Activated naive CD4-positive, alpha-beta T cell treated with anti-CD3 and anti-CD28 coated beads, Interleukin-2, amount 50 U/mL, for 72 hours (primary cell): ENCODE results near the gene HUNK. TPM values are rescaled to one million over a fixed set of nuclear protein-coding genes. Genes with fewer than 3 reads are reported as not detected.

ENCODE experiments used
- ATAC-seq, 2 donors: fragments of 150-1000 bp; cut with Tn5 transposase; 2 replicates each; pipeline ENCODE4 v1.10.0; 2021; ENCODE audit warnings: mild to moderate bottlenecking in 2 of 2, moderate library complexity in 2 of 2
- DNase-seq, 2 donors: peaks; one replicate each; pipeline ENCODE4 v3.0.0; 2021 to 2022; ENCODE audit warnings: low spot score in 2 of 2
- H3K27ac Mint-ChIP-seq, 2 donors: one replicate each; pipeline ENCODE4 v1.8.0; 2022; ENCODE audit warnings: mild to moderate bottlenecking in 2 of 2, mixed read lengths in 2 of 2
- H3K36me3 Mint-ChIP-seq, 2 donors: one replicate each; pipeline ENCODE4 v1.8.0; 2022; ENCODE audit warnings: mixed read lengths in 2 of 2
- H3K9me3 Mint-ChIP-seq, 2 donors: one replicate each; pipeline ENCODE4 v1.8.0; 2022; ENCODE audit warnings: mixed read lengths in 2 of 2
- total RNA-seq, 2 donors: library from RNA; stranded (reverse); gene quantifications; one replicate each; pipeline ENCODE4 v1.2.3, GENCODE V29; 2022

HUNK gene
- total RNA-seq, 2 donors from 2014 or later: 0.23 TPM; not detected in 1

DNA sequence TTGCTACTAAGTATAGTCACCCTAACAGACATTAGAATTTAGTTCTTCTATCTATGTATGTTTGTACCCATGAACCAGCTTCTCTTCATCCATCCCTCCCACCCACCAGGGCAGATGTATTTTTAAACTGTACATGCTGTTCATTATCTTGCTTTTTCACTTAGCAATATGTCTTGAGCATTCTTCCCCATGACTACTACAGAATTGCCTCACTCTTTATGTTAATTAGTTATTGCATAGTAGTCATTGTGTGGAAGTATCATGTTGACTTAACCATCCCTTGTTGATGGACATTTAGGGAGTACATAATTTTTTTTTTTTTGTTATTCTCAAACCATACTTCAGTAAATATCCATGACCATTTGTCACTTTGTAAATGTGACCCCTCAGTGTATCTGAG, 9.9 kb downstream of the HUNK start:
- no peak for ATAC-seq
- DNase-seq: no peak
- Mint-ChIP-seq H3K9me3 (no peaks in the 10 kb centered on the region), H3K36me3 (no peaks in the 10 kb centered on the region), H3K27ac (no peak overlapping the region)

DNA sequence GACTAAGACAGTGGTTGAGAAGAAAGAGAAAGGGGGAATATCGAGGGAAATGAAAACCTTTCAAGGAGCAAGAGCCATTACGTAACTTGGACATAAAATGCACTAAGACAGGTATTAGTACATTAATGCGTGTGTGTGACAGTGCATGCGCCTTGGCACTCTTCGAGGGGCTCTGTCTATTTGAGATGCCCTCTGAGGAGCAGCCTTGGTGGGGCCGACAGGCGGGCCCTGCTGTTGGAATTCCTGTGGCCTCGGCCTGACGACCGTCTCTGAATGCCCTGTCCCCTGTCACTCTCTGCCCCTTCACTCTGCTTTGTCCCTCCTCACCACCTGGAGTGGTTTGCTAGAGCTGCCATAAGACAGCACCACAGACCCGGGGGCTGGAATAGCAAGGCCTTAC, 12.3 kb downstream of the HUNK start:
- Mint-ChIP-seq H3K9me3 (no peaks in the 10 kb centered on the region), H3K36me3 (no peaks in the 10 kb centered on the region), H3K27ac (no peak overlapping the region)
- DNase-seq (no peak), ATAC-seq (no peak)

DNA sequence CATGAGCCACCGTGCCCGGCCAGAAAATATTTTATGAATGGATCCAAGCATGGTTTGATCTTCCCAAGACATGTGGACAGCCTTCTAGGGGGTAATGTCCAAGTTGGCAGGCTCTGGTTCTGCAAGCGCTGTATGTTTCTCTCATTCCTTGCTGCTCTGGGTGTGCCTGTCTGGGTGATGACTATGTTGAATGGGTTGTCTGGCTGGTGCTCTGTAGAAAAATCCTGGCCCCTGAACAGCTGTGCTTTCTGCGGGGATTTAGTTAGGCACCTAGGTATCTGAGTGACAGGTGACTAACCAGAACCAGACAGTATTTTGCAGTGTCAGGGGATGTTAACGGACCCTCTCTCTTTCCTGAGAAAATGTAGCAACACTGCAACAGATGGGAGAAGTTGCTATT, 14.1 kb downstream of the HUNK start:
- H3K36me3 Mint-ChIP-seq: no peaks in the 10 kb centered on the region

DNA sequence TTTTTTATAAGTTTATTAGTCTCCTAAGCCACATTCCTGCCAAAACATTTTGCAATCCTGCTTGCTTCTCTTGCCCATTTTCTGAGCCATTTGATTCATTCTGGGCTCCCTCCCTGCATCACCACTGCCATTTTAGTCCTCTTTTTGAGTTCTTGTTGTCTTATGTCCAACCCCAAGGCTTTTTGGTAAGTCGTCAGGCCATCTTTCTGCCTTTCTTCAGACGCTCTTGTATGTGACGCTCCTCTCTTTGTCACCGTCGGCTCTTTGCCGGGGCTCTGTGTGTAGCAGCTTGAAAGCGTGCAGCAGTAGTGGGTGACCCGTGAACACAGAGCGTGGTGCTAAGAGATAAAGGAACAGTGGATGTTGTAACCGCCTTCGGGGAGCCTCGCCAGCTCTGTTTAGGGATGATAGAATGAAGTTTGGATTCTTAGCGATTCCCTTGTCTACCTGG, 14.6 kb downstream of the HUNK start:
- no peak for DNase-seq
- no peak overlapping the region for H3K27ac Mint-ChIP-seq
- no peaks in the 10 kb centered on the region for H3K36me3 Mint-ChIP-seq
- ATAC-seq: no peak
- no peaks in the 10 kb centered on the region for H3K9me3 Mint-ChIP-seq

More for the DNA sequence above, 14.1 kb downstream of the HUNK start:
- DNase-seq (no peak), ATAC-seq (no peak)
- Mint-ChIP-seq H3K27ac (no peak overlapping the region), H3K9me3 (no peaks in the 10 kb centered on the region)

DNA sequence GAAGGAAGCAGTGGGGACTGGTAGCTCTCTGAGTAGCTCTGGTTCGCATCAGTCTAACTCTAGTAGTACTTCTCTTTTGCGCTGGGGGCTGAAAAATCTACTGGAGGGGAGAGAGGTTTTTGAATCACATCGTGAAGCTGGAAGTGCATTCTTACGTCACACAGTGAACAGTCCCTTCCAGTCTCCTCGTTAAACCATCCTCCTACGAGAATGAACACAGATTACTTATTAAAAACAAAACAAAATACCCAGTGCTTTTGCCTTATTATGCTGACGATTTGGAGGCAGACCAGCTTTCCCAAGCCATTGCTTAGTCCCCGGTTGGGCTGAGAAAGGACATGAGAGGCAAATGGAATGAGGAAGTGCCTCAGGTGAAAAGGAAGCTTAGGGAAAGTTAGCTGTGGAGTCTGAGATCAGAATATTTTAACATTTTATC, 16.1 kb downstream of the HUNK start:
- no peaks in the 10 kb centered on the region for H3K36me3 Mint-ChIP-seq
- DNase-seq (no peak), ATAC-seq (no peak)
- H3K27ac Mint-ChIP-seq: no peak overlapping the region
- no peaks in the 10 kb centered on the region for H3K9me3 Mint-ChIP-seq

DNA sequence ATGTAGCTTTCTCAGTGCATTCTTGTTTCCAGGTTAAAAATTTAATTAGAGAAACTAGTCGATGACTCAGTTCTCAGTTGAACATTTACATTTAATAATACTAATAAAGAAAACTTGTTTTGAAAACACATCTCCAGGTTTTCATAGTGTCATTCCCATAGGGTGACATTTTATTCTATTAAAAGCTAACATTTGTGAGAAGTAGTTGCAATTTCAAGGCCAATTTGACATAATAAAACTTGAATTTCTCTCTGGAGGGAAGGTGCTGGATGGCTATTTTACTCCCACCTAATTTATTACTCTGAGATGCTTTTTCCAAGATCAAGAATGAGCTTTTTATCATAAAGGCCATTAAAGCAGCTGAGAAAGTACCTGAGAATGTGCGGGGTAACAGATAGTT, 16.6 kb downstream of the HUNK start:
- Mint-ChIP-seq H3K9me3 (no peaks in the 10 kb centered on the region), H3K36me3 (no peaks in the 10 kb centered on the region), H3K27ac (no peak overlapping the region)
- DNase-seq: no peak
- ATAC-seq: no peak

DNA sequence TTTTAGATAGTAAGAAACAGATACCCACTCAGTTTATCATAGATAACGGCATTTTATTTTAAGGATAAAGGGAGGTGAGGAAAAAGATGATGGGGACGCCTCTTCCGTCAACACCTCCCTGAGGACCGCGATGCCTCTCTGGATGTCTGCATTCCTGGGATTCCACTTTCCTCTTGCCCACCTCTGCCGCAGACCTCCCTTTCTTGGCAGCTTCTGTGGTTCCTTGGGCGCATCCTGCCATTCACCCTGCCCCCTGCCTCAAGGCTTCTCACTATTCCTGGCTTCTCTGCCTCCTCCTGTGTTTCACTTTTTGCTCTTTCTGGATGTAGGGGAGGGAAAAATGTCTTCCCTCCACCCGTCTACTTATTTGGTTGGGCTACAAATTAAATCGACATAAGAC, 19.9 kb downstream of the HUNK start:
- no peak for DNase-seq
- no peak overlapping the region for H3K27ac Mint-ChIP-seq
- H3K36me3 Mint-ChIP-seq: no peaks in the 10 kb centered on the region

DNA sequence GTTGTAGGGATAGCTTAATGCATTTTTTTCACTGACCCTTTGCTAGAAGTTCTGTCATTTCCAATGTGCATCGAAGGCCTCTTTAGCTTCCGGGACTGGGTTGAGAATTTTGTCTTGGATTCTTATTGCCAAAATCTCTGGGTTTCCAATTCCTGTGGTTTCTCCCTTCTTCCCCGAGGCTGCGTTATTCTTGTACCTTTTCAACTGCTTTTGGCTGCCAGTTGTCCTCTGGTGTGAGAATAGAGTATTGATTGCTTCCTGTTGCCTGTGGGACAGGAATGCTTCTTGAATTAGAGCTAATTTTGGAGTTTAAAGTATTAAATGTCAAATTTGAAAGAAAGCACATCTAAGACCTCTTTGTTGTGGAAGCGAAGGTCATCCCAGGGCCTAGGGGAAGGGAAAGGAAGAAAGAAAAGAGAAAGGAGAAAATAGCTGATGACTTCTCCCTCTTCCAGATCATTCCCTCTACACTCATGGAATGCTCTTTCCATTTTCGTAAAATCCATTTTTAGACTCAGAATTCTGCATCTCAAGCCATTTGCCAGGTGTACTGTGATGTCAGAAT, 21.1 kb downstream of the HUNK start:
- no peaks in the 10 kb centered on the region for H3K9me3 Mint-ChIP-seq
- DNase-seq: no peak
- H3K27ac Mint-ChIP-seq: no peak overlapping the region
- ATAC-seq: no peak
- no peaks in the 10 kb centered on the region for H3K36me3 Mint-ChIP-seq

More for the DNA sequence above, 19.9 kb downstream of the HUNK start:
- ATAC-seq: no peak
- no peaks in the 10 kb centered on the region for H3K9me3 Mint-ChIP-seq

DNA sequence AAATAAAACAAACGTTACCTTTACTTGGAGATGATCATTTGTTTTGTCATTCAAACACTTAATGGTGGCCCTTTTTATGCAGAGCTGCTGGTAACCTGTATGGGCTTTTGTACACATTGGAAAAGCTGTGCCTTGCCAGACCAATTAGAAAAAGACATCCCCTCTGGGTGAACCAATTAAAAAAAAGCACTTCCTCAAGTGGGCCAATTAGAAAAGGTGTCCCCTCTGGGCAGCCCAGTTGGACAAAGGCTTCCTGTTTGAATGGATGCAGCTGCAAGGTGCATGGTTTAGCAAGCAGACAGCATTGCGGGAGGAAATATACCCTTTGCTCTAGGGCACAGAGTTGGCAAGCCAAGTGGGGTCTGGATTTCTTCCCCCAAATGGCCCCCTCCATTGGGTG, 21.6 kb downstream of the HUNK start:
- peaks cover 0 to 4% of the 10 kb centered on the region in 2 donors for H3K9me3 Mint-ChIP-seq
- H3K36me3 Mint-ChIP-seq: no peaks in the 10 kb centered on the region
- no peak overlapping the region for H3K27ac Mint-ChIP-seq
- DNase-seq: no peak
- no peak for ATAC-seq

DNA sequence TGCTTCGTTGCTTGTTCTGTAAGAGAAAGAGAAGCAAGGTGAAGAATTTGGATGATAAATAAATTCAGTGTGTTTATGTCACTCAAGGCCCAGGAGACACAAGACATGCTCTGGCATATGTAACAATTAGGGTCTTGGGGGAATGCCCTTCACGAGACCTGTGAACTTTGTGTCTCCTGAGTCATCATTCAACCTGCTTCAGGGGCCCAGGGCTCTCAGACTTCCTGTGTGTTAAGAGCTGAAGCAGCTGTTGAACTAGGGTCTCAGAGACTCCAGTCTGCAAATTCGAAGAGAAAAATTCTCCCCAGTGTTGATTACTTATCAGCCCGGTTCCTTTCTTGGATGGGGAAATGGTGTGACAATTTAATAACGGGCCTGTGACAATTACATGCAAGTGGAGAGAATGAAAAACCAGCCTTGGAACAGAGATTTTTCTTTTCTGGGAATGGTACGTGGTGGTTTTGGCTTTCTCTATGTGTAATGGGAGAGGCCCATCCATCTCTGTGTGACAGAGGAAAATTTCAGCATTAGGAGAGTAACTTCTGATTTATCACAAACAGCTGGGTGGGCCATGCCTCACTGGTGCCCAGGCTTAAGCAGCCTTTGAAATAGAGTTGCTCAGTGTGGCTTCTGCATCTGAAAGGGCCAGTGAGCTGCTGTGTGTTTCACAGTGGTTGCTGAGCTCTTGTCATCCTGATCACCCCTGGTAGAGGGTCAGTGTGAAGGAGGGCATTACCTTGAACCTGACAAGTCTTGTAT, 22.4 kb downstream of the HUNK start:
- Mint-ChIP-seq H3K9me3 (peaks cover 0 to 7% of the 10 kb centered on the region in 2 donors), H3K27ac (no peak overlapping the region), H3K36me3 (no peaks in the 10 kb centered on the region)
- no peak for ATAC-seq
- no peak for DNase-seq

DNA sequence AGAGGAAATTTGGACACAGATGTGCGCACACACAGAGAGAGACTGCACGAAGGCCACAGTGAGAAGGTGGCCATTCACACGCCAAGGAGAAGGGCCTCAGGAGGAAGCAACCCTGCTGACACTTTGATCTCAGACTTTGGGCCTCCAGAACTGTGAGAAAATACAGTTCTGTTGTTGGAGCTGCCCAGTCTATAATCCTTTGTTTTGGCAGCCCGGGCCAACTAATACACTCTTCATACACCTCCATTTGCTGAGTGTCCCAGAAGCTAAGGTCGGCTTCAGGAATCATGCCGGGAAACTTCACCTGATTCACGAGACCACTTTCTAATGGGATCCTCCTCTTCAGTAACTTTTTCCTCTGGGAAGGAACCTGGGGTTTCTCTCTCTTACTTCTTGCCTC, 23.2 kb downstream of the HUNK start:
- Mint-ChIP-seq H3K36me3 (no peaks in the 10 kb centered on the region), H3K27ac (no peak overlapping the region), H3K9me3 (peaks cover 0 to 9% of the 10 kb centered on the region in 2 donors)
- ATAC-seq: no peak
- no peak for DNase-seq

DNA sequence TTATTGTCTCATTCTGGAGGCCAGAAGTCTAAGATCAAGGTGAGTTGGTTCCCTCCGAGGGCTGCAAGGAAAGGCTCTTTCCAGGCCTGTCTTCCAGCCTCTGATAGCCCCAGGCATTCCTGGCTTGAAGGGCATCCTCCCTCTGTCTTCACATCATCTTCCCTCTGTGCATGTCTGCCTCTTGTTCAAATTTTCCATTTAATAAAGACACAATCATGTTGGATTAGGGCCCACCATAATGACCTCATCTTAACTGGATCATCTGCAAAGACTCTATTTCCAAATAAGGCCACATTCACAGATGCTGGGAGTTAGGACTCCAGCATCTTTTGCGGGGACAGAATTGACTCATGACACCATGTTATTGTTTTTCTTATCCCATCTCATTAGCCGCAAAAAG, 24.5 kb downstream of the HUNK start:
- ATAC-seq (no peak), DNase-seq (no peak)
- no peak overlapping the region for H3K27ac Mint-ChIP-seq
- no peaks in the 10 kb centered on the region for H3K36me3 Mint-ChIP-seq
- peaks cover 0 to 9% of the 10 kb centered on the region in 2 donors for H3K9me3 Mint-ChIP-seq

DNA sequence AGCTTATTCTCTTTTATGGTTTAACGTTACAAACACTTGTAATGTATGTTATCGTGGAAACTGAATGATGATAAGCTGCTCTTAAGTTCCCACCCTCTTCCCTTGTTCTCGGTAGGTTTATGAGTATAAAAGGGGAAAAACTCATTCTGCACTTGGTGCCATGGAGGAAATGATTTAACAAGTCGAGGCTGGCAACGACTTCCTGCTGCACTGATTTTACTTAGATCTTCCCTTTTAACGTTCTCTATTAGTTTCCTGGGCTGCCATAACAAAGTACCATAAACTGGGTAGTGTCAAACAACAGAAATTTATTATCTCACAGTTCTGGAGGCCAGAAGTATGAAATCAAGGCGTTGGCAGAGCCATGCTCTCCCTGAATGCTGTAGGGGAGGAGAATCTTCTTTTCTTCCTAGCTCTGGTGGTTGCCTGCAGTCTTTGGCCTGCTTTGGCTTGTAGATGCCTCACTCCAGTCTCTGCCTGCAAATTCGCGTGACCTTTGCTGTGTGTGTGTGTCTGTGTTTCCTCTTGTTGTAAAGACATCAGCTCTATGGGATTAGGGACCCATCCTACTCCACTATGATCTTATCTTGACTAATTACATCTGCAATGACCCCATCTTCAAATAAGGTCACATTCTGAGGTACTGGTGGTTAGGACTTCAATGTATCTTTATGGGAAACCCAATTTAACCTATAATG, 26.3 kb downstream of the HUNK start:
- H3K27ac Mint-ChIP-seq: no peak overlapping the region
- ATAC-seq: peak in 1 of 2 donors; percentile 46
- no peaks in the 10 kb centered on the region for H3K36me3 Mint-ChIP-seq
- DNase-seq: no peak
- peaks cover 0 to 9% of the 10 kb centered on the region in 2 donors for H3K9me3 Mint-ChIP-seq

DNA sequence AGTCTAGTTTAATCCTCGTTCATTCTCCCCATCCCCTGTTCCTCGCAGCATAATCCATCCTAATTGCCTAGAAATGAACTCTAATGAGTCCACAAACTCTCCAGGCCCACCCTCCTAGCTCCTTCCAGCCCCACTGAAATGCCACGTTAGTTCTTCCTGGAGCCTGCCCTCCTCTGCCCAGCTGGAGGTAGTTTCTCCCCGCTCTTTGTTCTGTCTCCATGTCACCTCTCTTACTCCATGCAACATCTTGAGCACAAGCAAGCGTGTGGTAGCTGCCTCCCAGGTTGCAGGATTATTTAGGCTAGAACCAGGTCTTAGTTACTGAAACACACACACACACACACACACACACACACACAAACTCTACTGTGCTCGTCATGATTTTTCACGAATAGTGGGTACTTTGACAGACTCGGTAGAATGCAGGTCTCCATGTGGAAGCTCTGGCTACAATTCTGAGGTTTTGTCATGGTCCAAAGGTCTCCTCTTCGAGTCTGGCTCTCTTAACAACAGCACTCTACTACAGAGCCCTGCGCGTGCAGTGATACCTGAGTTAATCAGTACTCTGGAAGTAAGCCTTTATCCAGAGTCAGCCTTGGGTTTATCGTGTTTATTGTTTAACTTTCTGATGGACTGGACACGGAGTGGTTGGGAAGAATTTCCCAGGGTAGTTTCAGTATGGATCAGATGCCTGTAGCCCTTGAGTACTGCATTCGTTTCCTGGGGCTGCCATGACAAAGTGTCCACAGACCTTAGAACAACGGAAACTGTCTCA, 27.5 kb downstream of the HUNK start:
- ATAC-seq (no peak), DNase-seq (no peak)
- Mint-ChIP-seq H3K9me3 (peaks cover 0 to 9% of the 10 kb centered on the region in 2 donors), H3K27ac (no peak overlapping the region), H3K36me3 (no peaks in the 10 kb centered on the region)

DNA sequence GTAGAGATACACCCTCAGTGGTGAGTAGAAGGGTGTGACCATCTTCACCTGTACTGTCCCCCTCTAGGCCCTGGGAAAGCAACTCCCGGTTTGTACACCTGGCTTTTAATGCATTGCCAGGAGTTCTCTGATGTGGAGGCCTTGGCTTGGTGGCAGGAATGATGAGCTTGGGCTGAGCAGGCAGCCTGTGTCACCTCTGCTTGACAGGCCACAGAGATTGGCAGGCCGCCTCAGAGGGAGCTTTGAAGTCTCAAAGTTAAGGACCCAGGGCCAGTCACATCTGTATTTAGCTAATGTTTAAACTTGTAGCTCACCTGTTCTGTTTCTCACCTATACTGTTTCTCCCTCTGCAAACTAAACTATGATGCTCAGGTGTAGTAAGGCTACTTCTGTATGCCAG, 28.5 kb downstream of the HUNK start:
- DNase-seq: no peak
- no peak for ATAC-seq
- Mint-ChIP-seq H3K27ac (peak overlapping the region in 1 of 2 donors; percentile 9), H3K36me3 (no peaks in the 10 kb centered on the region), H3K9me3 (peaks cover 0 to 9% of the 10 kb centered on the region in 2 donors)

DNA sequence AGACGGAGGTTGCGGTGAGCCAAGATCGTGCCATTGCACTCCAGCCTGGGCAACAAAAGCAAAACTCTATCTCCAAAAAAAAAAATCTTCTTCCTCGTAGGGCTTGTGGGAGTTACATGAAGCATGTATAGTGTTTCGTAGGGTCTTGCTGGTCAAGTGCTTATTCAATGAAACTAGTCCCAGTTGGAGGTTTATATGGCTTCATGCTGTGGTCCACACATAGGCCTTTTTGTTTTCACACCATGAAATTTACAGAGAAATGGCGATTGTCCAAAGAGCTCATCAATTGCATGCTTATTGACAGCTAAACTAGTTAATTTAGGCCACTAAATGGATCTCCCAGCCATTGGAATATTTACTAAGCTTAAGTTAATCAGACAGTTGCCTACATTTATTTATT, 29.6 kb downstream of the HUNK start:
- H3K9me3 Mint-ChIP-seq: peaks cover 0 to 9% of the 10 kb centered on the region in 2 donors
- H3K27ac Mint-ChIP-seq: no peak overlapping the region
- H3K36me3 Mint-ChIP-seq: no peaks in the 10 kb centered on the region
- DNase-seq (no peak), ATAC-seq (no peak)

DNA sequence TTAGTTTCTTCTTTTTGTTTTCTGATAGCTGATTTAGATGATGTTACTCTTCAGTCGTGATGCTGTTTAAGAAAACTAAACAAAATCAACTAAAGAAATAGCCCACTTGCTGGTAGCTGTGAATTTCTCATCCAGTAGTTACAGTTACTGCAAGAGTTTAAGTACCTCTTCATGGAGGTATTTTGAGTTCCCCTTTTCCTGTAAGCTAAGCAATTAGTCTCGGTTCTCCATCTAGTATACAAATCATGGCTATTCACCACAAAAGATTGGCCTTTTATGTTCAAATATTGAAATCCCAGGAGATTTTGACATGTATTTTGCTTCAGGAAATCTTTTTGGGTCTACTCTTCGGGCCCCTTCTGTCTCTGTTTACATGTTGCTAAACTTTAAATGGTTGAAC, 31.1 kb downstream of the HUNK start:
- DNase-seq (no peak), ATAC-seq (no peak)
- Mint-ChIP-seq H3K36me3 (no peaks in the 10 kb centered on the region), H3K27ac (no peak overlapping the region), H3K9me3 (peaks cover 0 to 9% of the 10 kb centered on the region in 2 donors)
